ENCODE measurements around the gene GPATCH2L.

DNA sequence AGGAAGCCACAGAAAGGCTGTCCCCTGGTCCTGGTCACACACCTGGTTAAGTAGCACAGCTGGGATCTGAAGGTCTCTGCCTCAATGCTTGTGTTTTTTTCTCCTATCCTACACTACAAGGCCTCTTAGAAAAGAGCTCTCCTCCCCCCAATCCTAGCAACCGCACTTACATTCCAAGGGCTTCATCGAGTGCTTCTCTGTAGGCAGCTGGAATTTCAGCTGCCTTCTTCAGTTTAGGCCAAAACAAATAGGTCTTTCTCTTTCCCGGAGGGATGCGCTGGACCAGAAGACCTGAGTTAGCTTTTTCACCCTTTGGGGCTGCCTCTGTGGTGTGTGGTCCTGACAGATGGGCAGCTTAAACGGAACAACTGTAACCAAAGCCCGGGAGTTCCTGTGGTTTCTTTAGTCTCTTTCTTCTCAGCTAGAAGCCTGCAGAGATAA is 109.7 kb downstream of the GPATCH2L start:
- TF ChIP-seq L3MBTL2 (conservative IDR thresholded peaks at IDR 0.05) = no peak
- no peak for TF ChIP-seq SP1 (IDR thresholded peaks at IDR 0.05)
- TF ChIP-seq ARNT (IDR thresholded peaks at IDR 0.05) = no peak

All from HEK293T (cell line).